M059J (cell line): ENCODE measurements around the gene POLR1H. TPM values are rescaled to one million over a fixed set of nuclear protein-coding genes. Genes with fewer than 3 reads are reported as not detected.

Experiments used
- DNase-seq: peaks from one replicate; pipeline ENCODE4 v3.0.0-alpha.2; 2012; ENCODE audit warnings: low read depth
- total RNA-seq: library from RNA; depleted of rRNA; stranded (reverse); fragments of >200 nt; shearing (Covaris generic); gene quantifications from 2 replicates; pipeline ENCODE4 v1.2.3, GENCODE V29; 2014

The POLR1H gene
- total RNA-seq, 1 experiment from 2014 or later = 34.4 TPM

GRCh38 chr6:30093951-30094661 is 33.0 kb downstream of the POLR1H start:
- DNase-seq = no peak

GRCh38 chr6:30096829-30097228 is 35.8 kb downstream of the POLR1H start:
- no peak for DNase-seq

GRCh38 chr6:30097902-30098768 is 37.1 kb downstream of the POLR1H start:
- no peak for DNase-seq

- DNase-seq = no peak
These were observed 39.1 kb downstream of the POLR1H start for GRCh38 chr6:30100154-30100553.

GRCh38 chr6:30100585-30101443 is 39.7 kb downstream of the POLR1H start:
- DNase-seq = peak; percentile 71

GRCh38 chr6:30101444-30102413 is 40.7 kb downstream of the POLR1H start:
- DNase-seq = peak; percentile 94

GRCh38 chr6:30102414-30102969 is 41.4 kb downstream of the POLR1H start:
- peak; percentile 30 for DNase-seq

- peak; percentile 93 for DNase-seq
These were observed 42.2 kb downstream of the POLR1H start for GRCh38 chr6:30102970-30103871.

GRCh38 chr6:30103872-30104179 is 42.8 kb downstream of the POLR1H start:
- DNase-seq = no peak

GRCh38 chr6:30104661-30105060 is 43.6 kb downstream of the POLR1H start:
- DNase-seq = no peak

- no peak for DNase-seq
These were observed 50.3 kb downstream of the POLR1H start for GRCh38 chr6:30111266-30111856.

- no peak for DNase-seq
These were observed 51.4 kb downstream of the POLR1H start for GRCh38 chr6:30112402-30112994.

GRCh38 chr6:30113003-30113759 is 52.1 kb downstream of the POLR1H start, which contains the start of gene TRIM31:
Gene TRIM31 (minus strand): TSS chr6:30113090. CDS start chr6:30112805, 285 bp downstream.
- DNase-seq = no peak

GRCh38 chr6:30113841-30114240 is 52.8 kb downstream of the POLR1H start:
- DNase-seq = no peak
